GM12891 (cell line): Measurements from ENCODE around the gene PKLR.
A peak's percentile ranks its signal among the peaks of the same experiment; 100 is the strongest.

ENCODE experiments used
- DNase-seq: peaks from one replicate; pipeline ENCODE4 v3.0.0; 2011; ENCODE audit warnings: low spot score; ENCODE audit not compliant: insufficient read length
- FAIRE-seq: peaks from 2 replicates; lab custom pipeline; 2011; peaks lifted over from hg19 to GRCh38; lab: Jason Lieb, UNC
- PAX5 ChIP-seq: IDR thresholded peaks from 2 replicates; pipeline ENCODE4 v1.6.1; 2011; ENCODE audit warnings: low read length, moderate library complexity, mild to moderate bottlenecking; ENCODE audit not compliant: insufficient read depth, severe bottlenecking
- POLR2A ChIP-seq: IDR thresholded peaks from 2 replicates; pipeline ENCODE4 v1.6.1; 2011; ENCODE audit warnings: low read depth, low read length, control low read depth
- POLR2AphosphoS5 ChIP-seq: IDR thresholded peaks from 2 replicates; pipeline ENCODE4 v1.6.1; 2011; ENCODE audit warnings: low read depth, low read length, control low read depth
- POU2F2 ChIP-seq: IDR thresholded peaks from 2 replicates; pipeline ENCODE4 v1.6.1; 2011; ENCODE audit warnings: low read depth, mild to moderate bottlenecking, control low read depth, low read length, moderate library complexity
- SPI1 ChIP-seq: IDR thresholded peaks from 2 replicates; pipeline ENCODE4 v1.6.1; 2011; ENCODE audit warnings: low read depth, low read length, control low read depth
- TAF1 ChIP-seq: IDR thresholded peaks from 2 replicates; pipeline ENCODE4 v1.6.1; 2011; ENCODE audit warnings: low read depth, low read length, control low read depth

Gene PKLR

GRCh38 chr1:155324717-155325602 lies 23.7 kb upstream of the PKLR start:
- peak; percentile 46 for DNase-seq

DNA sequence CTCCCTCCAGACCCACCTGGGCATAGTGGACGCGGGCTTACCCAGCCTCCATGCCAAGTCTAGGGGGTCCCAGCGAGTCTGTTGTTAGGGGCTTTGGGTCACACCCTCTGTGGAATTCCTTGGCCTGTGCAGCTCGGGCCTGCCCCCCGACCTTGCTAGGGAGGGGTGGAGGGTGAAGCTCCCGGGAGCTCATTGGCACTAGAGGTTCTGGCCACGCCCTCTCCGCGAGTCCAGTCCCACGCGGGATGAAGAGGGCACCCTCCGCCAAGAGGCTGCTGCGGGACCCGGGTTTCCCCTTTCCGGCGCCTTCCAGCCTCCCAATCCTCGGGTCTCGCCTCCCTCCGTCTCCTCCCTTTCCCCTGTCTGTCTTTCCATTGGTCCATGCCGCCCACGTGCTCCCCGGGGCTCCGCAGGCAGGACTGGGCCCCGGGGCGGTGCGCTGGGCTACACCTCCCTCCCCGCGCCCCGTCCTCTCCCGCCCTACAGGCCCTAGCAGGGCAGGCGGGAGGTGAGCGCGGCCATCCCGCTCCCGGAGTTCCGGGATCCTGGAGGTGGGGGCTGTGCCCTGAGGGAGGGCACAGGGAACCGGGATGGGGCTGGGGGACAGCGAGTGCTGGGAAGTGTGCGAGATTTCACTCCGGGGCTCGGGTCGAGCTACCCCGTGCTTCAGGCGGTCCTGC lies 22.9 kb upstream of the PKLR start:
- FAIRE-seq = peak; percentile 94
- TF ChIP-seq POU2F2 (0 out of 2 replicates have a peak, but pooled peaks have one; percentile 5), POLR2A (peak; percentile 12; the same call in 1 of the 2 replicates), TAF1 (no peak), SPI1 (no peak), PAX5 (no peak), POLR2AphosphoS5 (peak; percentile 36; the same call in 1 of the 2 replicates)

More at GRCh38 chr1:155324717-155325602, 23.7 kb upstream of the PKLR start:
- TF ChIP-seq POLR2A (no peak), TAF1 (no peak), SPI1 (no peak), PAX5 (no peak), POLR2AphosphoS5 (no peak), POU2F2 (no peak)
- peak; percentile 40 for FAIRE-seq

GRCh38 chr1:155323729-155324036 lies 22.4 kb upstream of the PKLR start:
- DNase-seq (peak; percentile 81), FAIRE-seq (no peak)
- TF ChIP-seq TAF1 (no peak), POLR2A (no peak; the same call in 1 of the 2 replicates), POLR2AphosphoS5 (no peak), SPI1 (no peak), POU2F2 (no peak), PAX5 (no peak)

More for the DNA sequence above, 22.9 kb upstream of the PKLR start:
- DNase-seq = peak; percentile 94

- FAIRE-seq (no peak), DNase-seq (peak; percentile 92)
- TF ChIP-seq POLR2AphosphoS5 (no peak), POU2F2 (no peak), SPI1 (no peak), POLR2A (no peak), PAX5 (no peak), TAF1 (no peak)
Observed at GRCh38 chr1:155322953-155323728, 21.9 kb upstream of the PKLR start.

DNA sequence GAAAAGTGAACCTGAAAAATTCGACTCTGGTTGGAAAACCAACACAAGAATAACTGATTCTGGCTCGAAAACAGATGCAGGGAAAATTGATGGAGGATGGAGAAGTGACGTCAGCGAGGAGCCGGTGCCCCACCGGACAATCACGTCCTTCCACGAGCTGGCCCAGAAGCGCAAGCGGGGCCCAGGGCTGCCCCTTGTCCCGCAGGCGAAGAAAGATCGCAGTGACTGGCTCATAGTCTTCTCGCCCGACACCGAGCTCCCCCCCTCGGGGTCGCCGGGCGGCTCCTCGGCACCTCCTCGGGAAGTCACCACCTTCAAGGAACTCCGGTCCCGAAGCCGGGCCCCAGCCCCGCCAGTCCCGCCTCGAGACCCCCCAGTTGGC lies 21.3 kb upstream of the PKLR start:
- DNase-seq (peak; percentile 39), FAIRE-seq (no peak)
- TF ChIP-seq POLR2A (no peak), POLR2AphosphoS5 (no peak)

- FAIRE-seq = no peak
- TF ChIP-seq PAX5 (no peak), TAF1 (no peak), POU2F2 (no peak), POLR2AphosphoS5 (no peak), POLR2A (no peak), SPI1 (no peak)
- DNase-seq = no peak
Observed at GRCh38 chr1:155321639-155322503, 20.6 kb upstream of the PKLR start.

- TF ChIP-seq POLR2A = 0 out of 2 replicates have a peak, but pooled peaks have one; percentile 33
- TF ChIP-seq TAF1 = no peak
- DNase-seq (peak; percentile 79), FAIRE-seq (peak; percentile 89)
Observed at GRCh38 chr1:155320661-155321617, 19.7 kb upstream of the PKLR start, which contains the start of gene RUSC1. TSS of gene RUSC1 (plus strand) at chr1:155320894. CDS start at chr1:155321774, 880 bp downstream.

DNA sequence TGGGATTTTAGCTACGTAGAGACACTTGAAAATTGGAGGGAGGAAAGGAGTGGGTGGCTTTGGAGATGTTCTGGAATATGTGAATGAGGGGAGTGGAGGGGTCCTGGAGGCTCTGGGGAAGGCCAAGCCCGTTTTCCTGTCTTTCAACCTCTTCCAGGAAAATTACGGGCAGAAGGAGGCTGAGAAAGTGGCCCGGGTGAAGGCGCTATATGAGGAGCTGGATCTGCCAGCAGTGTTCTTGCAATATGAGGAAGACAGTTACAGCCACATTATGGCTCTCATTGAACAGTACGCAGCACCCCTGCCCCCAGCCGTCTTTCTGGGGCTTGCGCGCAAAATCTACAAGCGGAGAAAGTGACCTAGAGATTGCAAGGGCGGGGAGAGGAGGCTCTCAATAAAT lies 19.0 kb upstream of the PKLR start:
- no peak for TF ChIP-seq PAX5
- TF ChIP-seq POLR2A = no peak
- TF ChIP-seq POLR2AphosphoS5 = no peak
- TF ChIP-seq POU2F2 = no peak
- TF ChIP-seq SPI1 = no peak
- TF ChIP-seq TAF1 = no peak
- FAIRE-seq = no peak
- no peak for DNase-seq

DNA sequence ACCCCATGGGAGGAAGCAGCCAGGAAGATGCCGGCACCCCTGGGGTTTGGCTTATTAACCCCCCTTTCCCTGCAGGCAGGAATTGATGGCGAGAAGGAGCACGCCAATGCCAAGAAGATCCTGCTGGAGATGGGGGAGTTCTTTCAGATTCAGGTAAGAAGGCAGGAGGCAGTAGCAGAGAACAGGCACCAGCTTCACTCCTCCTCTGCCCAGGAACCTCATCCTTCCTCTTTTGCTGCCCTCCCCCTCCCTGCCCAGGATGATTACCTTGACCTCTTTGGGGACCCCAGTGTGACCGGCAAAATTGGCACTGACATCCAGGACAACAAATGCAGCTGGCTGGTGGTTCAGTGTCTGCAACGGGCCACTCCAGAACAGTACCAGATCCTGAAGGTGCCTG lies 18.3 kb upstream of the PKLR start:
- no peak for TF ChIP-seq POLR2AphosphoS5
- TF ChIP-seq POLR2A = no peak
- TF ChIP-seq SPI1 = no peak
- TF ChIP-seq POU2F2 = no peak
- no peak for TF ChIP-seq PAX5
- TF ChIP-seq TAF1 = no peak
- no peak for DNase-seq
- no peak for FAIRE-seq
